GM21619 (cell line): Measurements from ENCODE around the gene ZNF770.
"Not testable (repeated sequence)": the region's sequence is repeated elsewhere in the genome, so short reads cannot be mapped to it uniquely, and the experiment has no call there.

Source experiments
- ATAC-seq: cut with Tn5 transposase; IDR thresholded peaks from one replicate; pipeline ENCODE4 v1.9.1; 2021; ENCODE audit not compliant: unreplicated experiment

The ZNF770 gene

GRCh38 chr15:34976073-34976472 lies 12.0 kb downstream of the ZNF770 start:
- no peak for ATAC-seq

GRCh38 chr15:34973512-34973911 lies 14.6 kb downstream of the ZNF770 start:
- no peak for ATAC-seq

GRCh38 chr15:34970098-34970643 lies 17.9 kb downstream of the ZNF770 start:
- peak; percentile 2 for ATAC-seq

- ATAC-seq, result peak; percentile 99
These were observed 18.6 kb downstream of the ZNF770 start, which contains the start of gene AQR for GRCh38 chr15:34969340-34970097. AQR (minus strand) TSS chr15:34969742; CDS start chr15:34969613, 129 bp downstream.

GRCh38 chr15:34964277-34964676 lies 23.8 kb downstream of the ZNF770 start:
- no peak for ATAC-seq

GRCh38 chr15:34953851-34954250 lies 34.2 kb downstream of the ZNF770 start:
- ATAC-seq, result no peak

- no peak for ATAC-seq
These were observed 35.6 kb downstream of the ZNF770 start for GRCh38 chr15:34952481-34952880.

- ATAC-seq, result no peak
These were observed 36.1 kb downstream of the ZNF770 start for GRCh38 chr15:34951993-34952392.

GRCh38 chr15:34944936-34945335 lies 43.2 kb downstream of the ZNF770 start:
- no peak for ATAC-seq

GRCh38 chr15:34943711-34944110 lies 44.4 kb downstream of the ZNF770 start:
- ATAC-seq, result no peak

- not testable (repeated sequence) for ATAC-seq
These were observed 44.8 kb downstream of the ZNF770 start for GRCh38 chr15:34943264-34943663.

GRCh38 chr15:34942363-34942762 lies 45.7 kb downstream of the ZNF770 start:
- ATAC-seq, result no peak

GRCh38 chr15:34941831-34942230 lies 46.3 kb downstream of the ZNF770 start:
- no peak for ATAC-seq

- no peak for ATAC-seq
These were observed 46.8 kb downstream of the ZNF770 start for GRCh38 chr15:34941185-34941698.

- no peak for ATAC-seq
These were observed 54.6 kb downstream of the ZNF770 start for GRCh38 chr15:34933432-34933975.

- not testable (repeated sequence) for ATAC-seq
These were observed 59.7 kb downstream of the ZNF770 start for GRCh38 chr15:34928349-34928748.
